NOMO-1 (cell line): Measurements from ENCODE around the gene IL4R.
A peak's percentile ranks its signal among the peaks of the same experiment; 100 is the strongest.

ENCODE experiments used
- DNase-seq, 2 experiments: peaks; one replicate each; lab custom pipeline; 2025; ENCODE audit not compliant: unreplicated experiment in 2 of 2; lab: John Stamatoyannopoulos, UW

The IL4R gene

GRCh38 chr16:27353853-27354252 lies 40.1 kb downstream of the IL4R start:
- no peak for DNase-seq

DNA sequence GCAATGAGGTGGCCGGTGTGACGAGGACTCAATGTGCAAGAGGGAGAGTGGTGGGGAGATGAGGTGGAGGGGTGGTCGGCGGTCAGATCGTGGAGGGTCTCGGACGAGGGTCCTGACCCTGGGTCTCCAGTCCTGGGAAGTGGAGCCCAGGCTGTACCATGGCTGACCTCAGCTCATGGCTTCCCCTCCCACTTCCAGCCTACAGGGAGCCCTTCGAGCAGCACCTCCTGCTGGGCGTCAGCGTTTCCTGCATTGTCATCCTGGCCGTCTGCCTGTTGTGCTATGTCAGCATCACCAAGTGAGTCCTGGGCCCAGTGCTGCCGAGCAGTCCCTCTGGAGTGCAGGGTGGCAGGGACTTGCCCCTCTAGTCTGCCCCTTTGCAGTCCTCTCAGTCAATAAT lies 41.8 kb downstream of the IL4R start:
- DNase-seq: peak; percentile 26 to 44

GRCh38 chr16:27356794-27357193 lies 43.0 kb downstream of the IL4R start:
- no peak for DNase-seq

GRCh38 chr16:27359051-27359450 lies 45.3 kb downstream of the IL4R start:
- DNase-seq: no peak

DNA sequence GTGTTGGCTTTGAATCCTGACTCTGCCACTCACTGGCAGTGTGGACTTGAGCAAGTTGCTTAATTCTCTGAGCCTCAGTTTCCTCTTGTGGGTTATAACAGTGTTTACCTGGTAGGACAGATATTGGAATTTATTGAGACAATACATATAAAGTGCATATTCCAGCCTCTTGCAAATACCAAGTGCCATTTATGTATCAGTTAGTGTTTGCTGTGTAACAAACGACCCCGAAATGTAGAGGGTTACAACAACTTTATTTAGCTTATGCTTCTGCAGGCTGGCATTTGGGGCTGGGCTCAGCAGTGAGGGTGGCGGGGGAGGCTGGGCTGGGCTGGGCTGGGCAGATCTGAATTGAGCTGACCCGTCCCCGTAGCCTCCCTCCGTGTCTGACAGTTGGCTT lies 45.8 kb downstream of the IL4R start:
- no peak for DNase-seq

DNA sequence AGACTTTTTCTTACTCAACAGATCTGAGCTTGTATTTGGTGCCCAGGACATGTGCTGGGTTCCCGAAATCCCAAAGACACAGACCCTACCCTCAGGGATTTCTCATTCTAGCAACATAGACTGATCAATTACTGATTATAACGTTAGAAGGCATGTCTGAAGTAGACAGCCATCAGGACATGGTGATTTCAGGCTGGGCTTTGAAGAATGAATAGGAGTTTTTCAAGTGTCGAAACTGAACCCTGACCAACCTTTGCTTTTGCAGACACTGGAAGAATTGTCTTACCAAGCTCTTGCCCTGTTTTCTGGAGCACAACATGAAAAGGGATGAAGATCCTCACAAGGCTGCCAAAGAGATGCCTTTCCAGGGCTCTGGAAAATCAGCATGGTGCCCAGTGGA lies 48.2 kb downstream of the IL4R start:
- no peak for DNase-seq

DNA sequence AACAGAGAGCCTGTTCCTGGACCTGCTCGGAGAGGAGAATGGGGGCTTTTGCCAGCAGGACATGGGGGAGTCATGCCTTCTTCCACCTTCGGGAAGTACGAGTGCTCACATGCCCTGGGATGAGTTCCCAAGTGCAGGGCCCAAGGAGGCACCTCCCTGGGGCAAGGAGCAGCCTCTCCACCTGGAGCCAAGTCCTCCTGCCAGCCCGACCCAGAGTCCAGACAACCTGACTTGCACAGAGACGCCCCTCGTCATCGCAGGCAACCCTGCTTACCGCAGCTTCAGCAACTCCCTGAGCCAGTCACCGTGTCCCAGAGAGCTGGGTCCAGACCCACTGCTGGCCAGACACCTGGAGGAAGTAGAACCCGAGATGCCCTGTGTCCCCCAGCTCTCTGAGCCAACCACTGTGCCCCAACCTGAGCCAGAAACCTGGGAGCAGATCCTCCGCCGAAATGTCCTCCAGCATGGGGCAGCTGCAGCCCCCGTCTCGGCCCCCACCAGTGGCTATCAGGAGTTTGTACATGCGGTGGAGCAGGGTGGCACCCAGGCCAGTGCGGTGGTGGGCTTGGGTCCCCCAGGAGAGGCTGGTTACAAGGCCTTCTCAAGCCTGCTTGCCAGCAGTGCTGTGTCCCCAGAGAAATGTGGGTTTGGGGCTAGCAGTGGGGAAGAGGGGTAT lies 48.9 kb downstream of the IL4R start:
- no peak for DNase-seq

GRCh38 chr16:27363246-27363632 lies 49.5 kb downstream of the IL4R start:
- no peak for DNase-seq

- no peak for DNase-seq
These were observed 50.0 kb downstream of the IL4R start for GRCh38 chr16:27363797-27364196.

- DNase-seq: no peak
These were observed 50.8 kb downstream of the IL4R start for GRCh38 chr16:27364493-27365141.

DNA sequence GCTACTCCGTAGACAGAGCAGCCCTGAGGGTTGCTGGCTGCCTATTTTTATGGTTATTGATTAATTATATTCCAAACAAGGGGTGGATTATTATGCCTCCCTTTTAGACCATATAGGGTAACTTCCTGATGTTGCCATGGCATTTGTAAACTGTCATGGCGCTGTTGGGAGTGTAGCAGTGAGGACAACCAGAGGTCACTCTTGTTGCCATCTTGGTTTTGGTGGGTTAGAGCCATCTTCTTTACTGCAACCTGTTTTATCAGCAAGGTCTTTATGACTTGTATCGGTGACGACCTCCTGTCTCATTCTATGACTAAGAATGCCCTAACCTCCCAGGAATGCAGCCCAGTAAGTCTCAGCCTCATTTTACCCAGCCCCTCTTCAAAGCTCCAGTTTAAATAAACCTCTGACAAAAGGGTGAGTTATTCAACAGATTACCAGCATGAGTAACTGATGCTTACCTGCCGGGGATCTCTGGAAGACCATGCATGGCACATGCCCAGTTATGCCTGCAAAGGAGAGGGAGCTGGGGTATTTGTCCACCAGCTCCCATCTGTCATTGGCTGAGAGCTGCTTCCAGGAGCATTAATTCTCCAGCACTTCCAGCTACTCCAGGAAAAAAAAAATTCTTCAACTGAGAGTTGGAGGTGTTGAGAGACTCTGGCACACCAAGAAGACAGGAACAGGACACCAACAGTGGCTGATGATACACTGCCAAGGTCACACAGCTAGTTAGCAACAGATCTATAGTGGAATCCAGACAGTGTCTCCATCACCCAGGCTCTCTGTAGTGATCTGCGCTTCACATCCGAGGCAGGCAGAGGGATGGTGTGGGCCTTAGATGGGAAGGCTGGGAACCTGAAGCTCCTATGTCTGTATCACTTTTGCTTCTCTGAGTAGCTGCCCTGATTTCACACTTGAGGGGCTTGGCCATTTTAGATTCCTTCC lies 51.6 kb downstream of the IL4R start:
- no peak for DNase-seq

GRCh38 chr16:27366687-27367460 lies 53.1 kb downstream of the IL4R start:
- no peak for DNase-seq

GRCh38 chr16:27367461-27368357 lies 53.9 kb downstream of the IL4R start:
- DNase-seq: peak; percentile 41 to 68

DNA sequence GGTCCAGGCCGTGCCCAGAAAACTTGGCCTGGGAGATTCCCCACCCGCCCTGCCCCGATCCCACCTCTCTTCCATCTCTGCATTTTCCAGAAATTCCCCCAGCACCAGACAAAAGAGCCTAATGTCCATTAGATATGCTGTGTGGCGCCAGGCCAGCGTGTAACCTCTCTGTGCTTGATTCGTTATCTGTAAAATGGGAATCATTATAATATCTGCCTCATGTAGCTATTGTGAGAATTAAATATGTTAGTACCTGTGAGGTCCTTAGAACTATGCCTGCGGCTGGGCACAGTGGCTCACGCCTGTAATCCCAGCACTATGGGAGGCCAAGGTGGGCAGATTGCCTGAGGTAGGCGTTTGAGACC lies 54.6 kb downstream of the IL4R start:
- DNase-seq: no peak

DNA sequence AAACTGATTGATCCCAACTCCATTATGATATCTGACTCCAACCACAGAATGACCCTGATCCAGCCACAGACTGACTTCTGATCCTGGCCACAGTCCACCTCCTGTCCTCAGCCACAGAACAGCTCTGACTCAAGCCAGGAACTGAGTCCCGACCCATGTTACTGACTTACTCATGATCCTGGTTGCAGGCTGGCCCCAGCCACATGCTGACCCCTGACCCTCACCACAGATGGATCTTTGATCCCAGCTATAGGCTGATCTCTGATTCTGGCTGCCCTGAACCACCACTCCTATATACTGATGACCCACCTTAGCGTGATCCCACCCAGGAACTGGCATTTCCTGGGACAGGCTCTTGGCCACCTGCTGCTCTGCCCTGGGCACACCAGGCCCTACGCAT lies 56.0 kb downstream of the IL4R start:
- DNase-seq: no peak

DNA sequence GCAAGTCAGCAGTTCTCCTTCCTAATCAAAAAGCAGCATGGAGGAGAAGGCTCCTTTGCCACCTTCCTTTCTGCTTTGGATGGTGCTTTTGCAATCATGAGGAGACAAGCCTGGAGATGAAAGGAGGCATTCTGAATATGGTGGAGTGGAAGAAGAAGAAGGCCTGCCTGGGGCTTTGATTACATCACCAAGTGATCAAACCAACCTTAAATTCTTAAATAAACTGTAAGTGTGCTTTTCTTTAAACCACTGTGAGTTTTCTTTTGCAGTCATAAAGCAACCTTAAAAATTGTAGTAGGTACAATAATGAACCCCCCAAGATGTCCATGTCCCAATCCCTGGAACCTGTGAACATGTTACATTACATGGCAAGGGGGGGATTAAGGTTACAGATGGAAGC lies 56.5 kb downstream of the IL4R start:
- DNase-seq: no peak

- DNase-seq: no peak
These were observed 59.5 kb downstream of the IL4R start for GRCh38 chr16:27373312-27373711.

- peak; percentile 25 to 73 for DNase-seq
These were observed 60.5 kb downstream of the IL4R start for GRCh38 chr16:27374221-27374803.

DNA sequence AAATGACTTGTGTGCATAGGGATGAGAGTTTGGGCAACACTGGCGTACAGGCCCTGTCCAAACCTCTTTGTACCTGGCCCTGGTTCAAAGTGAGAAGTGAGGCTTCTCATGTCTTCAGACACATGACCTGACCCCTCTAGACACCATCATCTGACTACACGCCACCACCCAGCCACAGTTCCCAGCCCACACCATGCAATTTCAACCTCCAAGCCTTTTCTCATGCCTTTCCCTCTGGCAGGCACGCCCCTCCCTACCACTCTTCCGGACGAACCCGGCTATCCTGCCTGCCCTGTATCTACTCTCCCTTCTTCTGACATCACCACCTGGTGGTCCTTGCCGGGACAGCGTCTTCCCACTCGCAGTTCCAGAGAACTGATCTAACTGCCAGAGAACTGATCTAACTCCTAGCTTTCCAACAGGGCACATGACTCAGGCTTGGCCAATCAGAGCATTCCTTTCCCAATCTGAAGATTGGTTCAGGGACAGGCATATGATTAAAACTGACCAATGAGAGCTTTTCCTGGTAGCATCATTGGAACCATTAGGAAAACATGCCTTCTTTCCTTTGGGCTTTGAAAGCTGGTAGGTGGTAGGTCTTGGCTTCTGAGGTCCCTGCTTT lies 61.1 kb downstream of the IL4R start:
- peak; percentile 42 to 68 for DNase-seq
